ENCODE measurements around the gene ARHGEF17.
A peak's percentile ranks its signal among the peaks of the same experiment; 100 is the strongest.
"Not testable (repeated sequence)": the region's sequence is repeated elsewhere in the genome, so short reads cannot be mapped to it uniquely, and the experiment has no call there.

ARHGEF17 gene, protein sequence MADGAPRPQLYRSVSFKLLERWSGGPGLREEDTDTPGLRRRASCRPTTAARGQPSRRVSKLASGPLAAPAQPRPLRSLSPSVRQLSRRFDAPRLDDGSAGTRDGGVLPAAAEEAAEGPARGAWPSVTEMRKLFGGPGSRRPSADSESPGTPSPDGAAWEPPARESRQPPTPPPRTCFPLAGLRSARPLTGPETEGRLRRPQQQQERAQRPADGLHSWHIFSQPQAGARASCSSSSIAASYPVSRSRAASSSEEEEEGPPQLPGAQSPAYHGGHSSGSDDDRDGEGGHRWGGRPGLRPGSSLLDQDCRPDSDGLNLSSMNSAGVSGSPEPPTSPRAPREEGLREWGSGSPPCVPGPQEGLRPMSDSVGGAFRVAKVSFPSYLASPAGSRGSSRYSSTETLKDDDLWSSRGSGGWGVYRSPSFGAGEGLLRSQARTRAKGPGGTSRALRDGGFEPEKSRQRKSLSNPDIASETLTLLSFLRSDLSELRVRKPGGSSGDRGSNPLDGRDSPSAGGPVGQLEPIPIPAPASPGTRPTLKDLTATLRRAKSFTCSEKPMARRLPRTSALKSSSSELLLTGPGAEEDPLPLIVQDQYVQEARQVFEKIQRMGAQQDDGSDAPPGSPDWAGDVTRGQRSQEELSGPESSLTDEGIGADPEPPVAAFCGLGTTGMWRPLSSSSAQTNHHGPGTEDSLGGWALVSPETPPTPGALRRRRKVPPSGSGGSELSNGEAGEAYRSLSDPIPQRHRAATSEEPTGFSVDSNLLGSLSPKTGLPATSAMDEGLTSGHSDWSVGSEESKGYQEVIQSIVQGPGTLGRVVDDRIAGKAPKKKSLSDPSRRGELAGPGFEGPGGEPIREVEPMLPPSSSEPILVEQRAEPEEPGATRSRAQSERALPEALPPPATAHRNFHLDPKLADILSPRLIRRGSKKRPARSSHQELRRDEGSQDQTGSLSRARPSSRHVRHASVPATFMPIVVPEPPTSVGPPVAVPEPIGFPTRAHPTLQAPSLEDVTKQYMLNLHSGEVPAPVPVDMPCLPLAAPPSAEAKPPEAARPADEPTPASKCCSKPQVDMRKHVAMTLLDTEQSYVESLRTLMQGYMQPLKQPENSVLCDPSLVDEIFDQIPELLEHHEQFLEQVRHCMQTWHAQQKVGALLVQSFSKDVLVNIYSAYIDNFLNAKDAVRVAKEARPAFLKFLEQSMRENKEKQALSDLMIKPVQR (N-terminal part only)

GRCh38 chr11:73308003-73308960 is at the start of gene ARHGEF17:
Gene ARHGEF17, plus strand, starts transcription at chr11:73308276. Its CDS starts 363 bp downstream, at chr11:73308639.
- peak; percentile 48 to 72 for DNase-seq

DNA sequence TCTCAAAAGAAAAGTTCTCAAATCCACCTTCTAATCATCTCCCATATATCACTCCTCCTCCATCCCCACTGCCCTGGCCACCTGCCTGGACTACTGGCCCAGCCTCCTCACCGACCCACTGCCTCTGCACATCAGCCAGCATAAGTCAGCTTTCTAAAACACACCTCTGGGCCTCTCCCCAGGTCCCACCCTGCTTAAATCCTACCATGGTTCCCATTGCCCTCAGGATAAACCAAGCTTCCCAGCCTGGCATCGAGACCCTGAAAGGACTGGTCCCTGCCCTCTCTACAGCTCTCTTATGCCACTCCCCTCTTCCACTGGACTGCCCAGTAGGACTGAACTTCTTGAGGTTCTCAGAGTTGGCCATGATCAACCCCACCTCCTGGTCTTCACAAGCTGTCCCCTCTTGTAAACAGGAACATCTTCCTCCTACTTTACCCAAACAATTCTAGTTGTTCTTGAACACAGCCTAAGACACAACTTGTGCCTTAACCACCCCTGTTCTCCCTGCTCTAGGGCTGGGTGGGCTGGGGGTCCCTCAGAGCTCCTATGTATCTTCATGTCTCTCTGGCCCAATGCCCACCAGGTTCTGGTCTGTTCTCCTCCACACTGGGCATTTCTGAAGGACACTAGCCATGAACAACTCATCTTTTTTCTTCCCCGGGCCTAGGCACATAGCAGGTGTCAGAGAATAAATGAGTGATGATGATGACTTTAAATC is 48.5 kb upstream of the ARHGEF17 start:
- DNase-seq, result no peak

DNA sequence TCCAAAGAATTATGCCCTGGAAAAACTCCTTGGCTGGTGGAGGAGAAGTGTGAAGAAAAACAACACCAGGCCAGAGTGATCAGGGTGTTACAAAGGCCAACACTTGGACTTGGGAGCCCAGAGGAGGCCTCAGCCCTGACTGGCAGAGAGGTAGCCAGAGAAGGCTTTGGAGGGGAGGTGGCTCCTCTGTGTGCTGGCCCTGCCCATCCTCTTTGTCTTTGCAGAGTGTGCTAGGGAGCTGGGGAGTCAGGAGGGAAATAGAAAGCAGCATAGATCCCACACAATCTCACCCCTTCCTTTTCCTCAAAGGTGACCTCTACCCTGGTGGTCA is 48.0 kb upstream of the ARHGEF17 start:
- DNase-seq, result no peak

- no peak for DNase-seq
Observed at GRCh38 chr11:73262851-73263495, 45.1 kb upstream of the ARHGEF17 start.

DNA sequence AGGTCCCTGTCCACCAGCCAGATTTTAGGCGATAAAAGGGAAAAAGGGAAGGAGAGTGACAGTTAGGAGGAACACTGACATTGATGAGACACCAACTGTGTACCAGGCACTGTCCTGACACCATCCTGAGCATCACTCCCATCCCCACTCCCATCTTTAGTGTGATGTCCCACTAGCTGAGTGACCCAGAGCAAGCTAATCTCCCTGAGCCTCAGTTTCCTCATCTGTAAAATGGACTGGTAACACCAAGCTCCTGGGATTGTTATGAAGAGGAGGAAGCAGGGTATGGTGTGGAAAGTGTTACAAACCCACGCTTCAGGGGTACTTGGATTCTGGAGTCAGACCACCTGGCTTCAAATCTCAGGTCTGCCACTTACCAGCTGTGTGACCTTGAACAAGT is 44.4 kb upstream of the ARHGEF17 start:
- DNase-seq, result no peak

DNA sequence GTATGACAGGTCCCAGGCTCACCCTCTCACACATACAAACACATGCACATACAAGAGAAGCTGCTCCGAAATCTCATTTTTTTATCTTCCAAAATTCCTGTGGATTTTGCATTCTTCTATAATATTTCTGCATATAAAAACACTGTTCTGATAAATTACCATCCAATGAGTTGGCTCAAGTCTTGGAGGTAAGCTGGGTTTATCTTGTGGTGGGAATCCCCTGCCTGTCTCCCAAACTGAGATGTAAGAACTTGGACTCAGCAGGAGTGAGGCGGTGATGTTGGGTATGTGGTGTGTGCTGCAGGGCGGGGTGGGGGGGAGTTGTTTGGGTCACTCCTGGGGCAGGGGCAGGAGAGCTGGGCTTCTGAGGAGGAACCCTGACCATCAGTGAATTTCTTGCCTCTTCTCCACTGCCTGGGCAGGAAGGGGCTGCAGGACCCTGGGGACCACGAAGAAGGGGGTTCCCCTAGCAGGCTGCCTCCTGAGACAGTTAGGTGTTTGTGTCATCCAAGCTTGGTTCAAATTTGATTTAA is 42.7 kb upstream of the ARHGEF17 start:
- DNase-seq, result no peak

GRCh38 chr11:73265853-73266645 is 42.0 kb upstream of the ARHGEF17 start:
- DNase-seq, result no peak

DNA sequence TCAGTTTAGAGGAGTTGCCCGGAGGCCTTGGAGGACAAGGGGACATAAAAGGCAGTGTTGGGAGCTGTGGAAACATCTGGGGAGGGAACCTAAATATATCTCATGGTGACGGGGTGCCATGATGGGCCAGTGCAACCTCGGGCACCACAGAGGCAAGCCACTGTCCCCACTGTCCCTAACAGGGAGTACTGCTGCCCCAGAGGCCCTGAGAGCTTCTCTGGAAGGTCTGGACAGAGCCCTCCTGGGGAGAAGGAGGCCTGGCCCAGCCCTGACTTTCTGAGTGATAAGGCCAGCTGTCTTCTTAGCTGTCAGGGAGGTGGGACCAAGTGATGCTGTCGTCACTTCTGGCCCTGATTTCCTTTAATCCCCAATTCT is 41.4 kb upstream of the ARHGEF17 start:
- DNase-seq, result no peak

DNA sequence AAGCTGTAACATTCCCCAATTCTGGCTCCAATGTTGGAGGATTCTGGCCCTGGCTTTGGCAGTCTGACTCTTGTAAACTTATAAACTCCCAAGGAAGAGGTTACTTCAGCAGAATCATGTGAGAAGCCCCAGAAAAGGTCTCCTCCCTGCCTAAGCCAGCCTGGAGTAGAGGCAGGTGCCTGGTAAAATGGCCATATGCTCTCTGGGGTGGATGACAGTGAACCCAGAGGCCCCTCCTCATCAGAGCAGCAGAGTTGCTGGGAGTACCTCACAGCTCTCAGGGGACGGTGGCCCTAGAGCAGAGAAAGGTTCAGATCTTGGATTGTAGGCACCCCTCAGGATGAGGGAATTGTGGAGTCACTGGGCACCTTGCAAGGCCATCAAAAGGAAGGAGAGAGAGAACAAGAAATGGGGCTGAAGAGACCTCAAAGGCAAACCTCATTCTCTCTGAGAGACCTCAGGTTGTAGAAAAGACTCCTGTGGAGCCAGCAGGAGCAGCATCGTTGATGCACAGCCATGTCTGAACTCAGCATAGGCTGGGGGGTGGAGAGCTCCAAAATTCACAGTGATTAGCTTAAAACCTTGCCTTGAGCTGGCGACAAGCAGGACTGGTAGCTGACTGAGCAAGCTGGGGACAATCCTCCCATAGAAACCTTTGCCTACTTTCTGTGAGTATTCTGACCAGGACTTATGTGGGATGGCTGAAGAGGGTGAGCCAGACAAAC is 40.8 kb upstream of the ARHGEF17 start:
- DNase-seq, result no peak

GRCh38 chr11:73267906-73268540 is 40.1 kb upstream of the ARHGEF17 start:
- no peak for DNase-seq

- DNase-seq, result no peak
Observed at GRCh38 chr11:73268671-73269271, 39.3 kb upstream of the ARHGEF17 start.

DNA sequence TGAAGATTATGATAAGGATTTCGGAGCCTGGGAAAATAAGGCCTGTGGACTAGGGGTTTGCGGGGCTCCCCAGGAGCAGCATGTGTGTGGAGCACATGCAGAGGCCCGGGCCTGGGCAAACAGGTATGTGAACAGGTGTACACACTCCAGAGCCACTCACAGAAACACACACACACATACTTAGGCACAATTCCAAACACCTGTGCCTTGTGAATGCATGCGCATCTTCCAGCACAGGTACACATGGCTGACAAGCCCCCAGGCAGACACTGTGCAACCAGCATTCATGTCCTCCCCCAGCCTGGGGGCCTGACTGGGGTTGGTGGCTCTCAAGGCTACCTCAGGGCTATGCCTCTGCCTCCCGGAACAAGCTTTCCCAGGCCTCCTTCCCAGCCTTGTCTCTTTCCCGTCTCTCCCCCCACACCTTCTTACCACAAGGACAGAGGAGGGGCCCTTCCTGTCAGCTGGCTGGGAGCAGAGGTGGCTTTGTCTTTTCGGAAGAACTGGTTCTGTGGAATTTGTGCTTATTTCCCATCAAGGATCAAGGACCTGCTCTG is 38.5 kb upstream of the ARHGEF17 start:
- no peak for DNase-seq

- no peak for DNase-seq
Observed at GRCh38 chr11:73270016-73270854, 37.8 kb upstream of the ARHGEF17 start.

- no peak for DNase-seq
Observed at GRCh38 chr11:73270855-73271477, 37.1 kb upstream of the ARHGEF17 start.

GRCh38 chr11:73271478-73271865 is 36.6 kb upstream of the ARHGEF17 start:
- not testable (repeated sequence) for DNase-seq

GRCh38 chr11:73271936-73272679 is 36.0 kb upstream of the ARHGEF17 start, which contains the start of gene P2RY6:
Gene P2RY6, plus strand, starts transcription at chr11:73272338. Its CDS starts 24,181 bp downstream, at chr11:73296519.
- DNase-seq, result peak; percentile 33 to 75
